Neural progenitor cell (in vitro differentiated cells): ENCODE measurements around the gene GMCL1. TPM values are rescaled to one million over a fixed set of nuclear protein-coding genes. Genes with fewer than 3 reads are reported as not detected.
A peak's percentile ranks its signal among the peaks of the same experiment; 100 is the strongest.

Experiments used
- DNase-seq: peaks from one replicate; pipeline ENCODE4 v3.0.0-alpha.2; 2016; ENCODE audit warnings: low spot score
- H2AFZ ChIP-seq: fragments of 200-600 bp; sonication (generic); replicated peaks from 2 replicates; pipeline ENCODE4 v1.6.1; 2016; ENCODE audit warnings: antibody characterized with exemption
- H3F3A ChIP-seq: fragments of 200-600 bp; sonication (generic); 2 replicates; pipeline ENCODE4 v1.6.1; 2016; ENCODE audit warnings: antibody characterized with exemption, low read depth
- H3K27ac ChIP-seq: fragments of 200-600 bp; sonication (generic); 2 replicates; pipeline ENCODE4 v1.5.1; 2016; ENCODE audit warnings: mild to moderate bottlenecking
- H3K27me3 ChIP-seq: fragments of 200-600 bp; sonication (generic); 2 replicates; pipeline ENCODE4 v1.6.1; 2016; ENCODE audit warnings: mild to moderate bottlenecking, moderate library complexity
- H3K36me3 ChIP-seq: fragments of 200-600 bp; sonication (generic); 2 replicates; pipeline ENCODE4 v1.5.1; 2016
- H3K4me1 ChIP-seq: fragments of 200-600 bp; sonication (generic); 2 replicates; pipeline ENCODE4 v1.6.1; 2016; ENCODE audit warnings: mixed run types
- H3K4me2 ChIP-seq: fragments of 200-600 bp; sonication (generic); 2 replicates; pipeline ENCODE4 v1.6.1; 2016
- H3K4me3 ChIP-seq: fragments of 200-600 bp; sonication (generic); 2 replicates; pipeline ENCODE4 v1.5.1; 2016
- H3K79me2 ChIP-seq: fragments of 200-600 bp; sonication (generic); 2 replicates; pipeline ENCODE4 v1.6.1; 2016; ENCODE audit warnings: low read depth
- H3K9ac ChIP-seq: fragments of 200-600 bp; sonication (generic); 2 replicates; pipeline ENCODE4 v1.6.1; 2016
- H3K9me3 ChIP-seq: fragments of 200-600 bp; sonication (generic); 2 replicates; pipeline ENCODE4 v1.5.1; 2016; ENCODE audit warnings: low read depth
- H4K20me1 ChIP-seq: fragments of 200-600 bp; sonication (generic); 2 replicates; pipeline ENCODE4 v1.6.1; 2016; ENCODE audit warnings: low read depth
- H3K27ac Mint-ChIP-seq: 3 replicates; pipeline ENCODE4 v1.8.0; 2021; ENCODE audit warnings: mixed read lengths
- H3K27me3 Mint-ChIP-seq: 2 replicates; pipeline ENCODE4 v1.8.0; 2022; ENCODE audit warnings: low read depth, mild to moderate bottlenecking, inconsistent platforms, moderate library complexity, mixed read lengths; ENCODE audit not compliant: insufficient read depth
- H3K36me3 Mint-ChIP-seq: 3 replicates; pipeline ENCODE4 v1.8.0; 2021; ENCODE audit warnings: mixed read lengths
- H3K4me1 Mint-ChIP-seq: 3 replicates; pipeline ENCODE4 v1.8.0; 2021; ENCODE audit warnings: mixed read lengths
- H3K4me3 Mint-ChIP-seq: 3 replicates; pipeline ENCODE4 v1.8.0; 2021; ENCODE audit warnings: mild to moderate bottlenecking, moderate library complexity, mixed read lengths
- H3K9me3 Mint-ChIP-seq: 3 replicates; pipeline ENCODE4 v1.8.0; 2020; ENCODE audit warnings: mixed read lengths
- EZH2 ChIP-seq: fragments of 200-600 bp; sonication (generic); IDR thresholded peaks from 2 replicates; pipeline ENCODE4 v1.6.1; 2017; ENCODE audit warnings: antibody characterized with exemption, mild to moderate bottlenecking, moderate library complexity
- EZH2phosphoT487 ChIP-seq: fragments of 200-600 bp; sonication (generic); IDR thresholded peaks from 2 replicates; pipeline ENCODE4 v1.6.1; 2017; ENCODE audit warnings: antibody characterized with exemption
- total RNA-seq: library from RNA; depleted of rRNA; stranded (reverse); fragments of >200 nt; gene quantifications from 2 replicates; pipeline ENCODE4 v1.2.3, GENCODE V29; 2015; ENCODE audit warnings: low replicate concordance
- TF ChIP-seq, protein P1 (sequence below): fragments of 200-600 bp; sonication (generic); IDR thresholded peaks from 2 replicates; pipeline ENCODE4 v1.5.1; 2017; ENCODE audit warnings: antibody characterized with exemption, mild to moderate bottlenecking

Gene GMCL1
- total RNA-seq, 1 donor from 2014 or later = 23.1 TPM

DNA sequence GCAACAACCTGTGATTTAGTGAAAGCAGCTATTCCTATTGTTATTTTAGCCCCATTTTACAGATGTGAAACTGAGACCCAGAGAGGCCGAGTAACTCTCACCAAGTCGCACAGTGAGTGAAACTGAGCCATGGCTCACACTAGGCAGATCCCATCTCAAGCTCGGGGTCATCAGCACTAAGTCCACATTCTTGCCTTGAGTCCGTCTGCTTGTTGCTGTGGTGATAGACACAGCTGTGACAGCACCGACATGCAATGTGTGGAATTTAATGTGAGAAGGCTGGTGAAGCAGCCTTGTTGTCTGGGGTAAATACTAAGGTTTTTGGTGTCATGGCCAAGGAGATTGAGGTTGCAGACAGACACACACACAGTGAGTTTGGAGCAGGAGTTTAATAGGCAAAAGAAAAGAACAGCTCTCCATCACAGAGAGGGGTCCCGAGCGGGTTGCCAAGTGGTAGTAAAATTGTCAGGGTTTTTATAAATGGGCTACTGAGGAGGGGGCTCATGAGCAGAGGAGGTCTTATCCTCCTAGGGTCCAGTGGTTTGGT, 40.2 kb upstream of the GMCL1 start:
- no peaks in the 10 kb centered on the region for H3K9me3 ChIP-seq
- peaks cover 6% of the 10 kb centered on the region for H3F3A ChIP-seq
- H3K79me2 ChIP-seq = no peaks in the 10 kb centered on the region
- TF ChIP-seq, protein P1, sequence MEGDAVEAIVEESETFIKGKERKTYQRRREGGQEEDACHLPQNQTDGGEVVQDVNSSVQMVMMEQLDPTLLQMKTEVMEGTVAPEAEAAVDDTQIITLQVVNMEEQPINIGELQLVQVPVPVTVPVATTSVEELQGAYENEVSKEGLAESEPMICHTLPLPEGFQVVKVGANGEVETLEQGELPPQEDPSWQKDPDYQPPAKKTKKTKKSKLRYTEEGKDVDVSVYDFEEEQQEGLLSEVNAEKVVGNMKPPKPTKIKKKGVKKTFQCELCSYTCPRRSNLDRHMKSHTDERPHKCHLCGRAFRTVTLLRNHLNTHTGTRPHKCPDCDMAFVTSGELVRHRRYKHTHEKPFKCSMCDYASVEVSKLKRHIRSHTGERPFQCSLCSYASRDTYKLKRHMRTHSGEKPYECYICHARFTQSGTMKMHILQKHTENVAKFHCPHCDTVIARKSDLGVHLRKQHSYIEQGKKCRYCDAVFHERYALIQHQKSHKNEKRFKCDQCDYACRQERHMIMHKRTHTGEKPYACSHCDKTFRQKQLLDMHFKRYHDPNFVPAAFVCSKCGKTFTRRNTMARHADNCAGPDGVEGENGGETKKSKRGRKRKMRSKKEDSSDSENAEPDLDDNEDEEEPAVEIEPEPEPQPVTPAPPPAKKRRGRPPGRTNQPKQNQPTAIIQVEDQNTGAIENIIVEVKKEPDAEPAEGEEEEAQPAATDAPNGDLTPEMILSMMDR = no peak
- TF ChIP-seq EZH2phosphoT487 (no peak), EZH2 (no peak)
- no peak overlapping the region for H3K4me2 ChIP-seq
- peak overlapping the region; percentile 90 for H2AFZ ChIP-seq
- no peaks in the 10 kb centered on the region for H3K36me3 Mint-ChIP-seq
- peak overlapping the region; percentile 13 for H3K4me3 Mint-ChIP-seq
- H4K20me1 ChIP-seq = no peaks in the 10 kb centered on the region
- no peaks in the 10 kb centered on the region for H3K27me3 Mint-ChIP-seq
- H3K27me3 ChIP-seq = no peaks in the 10 kb centered on the region
- no peak overlapping the region for H3K4me3 ChIP-seq
- H3K9me3 Mint-ChIP-seq = no peaks in the 10 kb centered on the region
- H3K4me1 Mint-ChIP-seq = peaks cover 23% of the 10 kb centered on the region
- H3K4me1 ChIP-seq = peaks cover 22% of the 10 kb centered on the region
- H3K9ac ChIP-seq = no peak overlapping the region
- H3K27ac ChIP-seq = no peak overlapping the region
- no peaks in the 10 kb centered on the region for H3K36me3 ChIP-seq
- H3K27ac Mint-ChIP-seq = peak overlapping the region; percentile 98
- no peak for DNase-seq

DNA sequence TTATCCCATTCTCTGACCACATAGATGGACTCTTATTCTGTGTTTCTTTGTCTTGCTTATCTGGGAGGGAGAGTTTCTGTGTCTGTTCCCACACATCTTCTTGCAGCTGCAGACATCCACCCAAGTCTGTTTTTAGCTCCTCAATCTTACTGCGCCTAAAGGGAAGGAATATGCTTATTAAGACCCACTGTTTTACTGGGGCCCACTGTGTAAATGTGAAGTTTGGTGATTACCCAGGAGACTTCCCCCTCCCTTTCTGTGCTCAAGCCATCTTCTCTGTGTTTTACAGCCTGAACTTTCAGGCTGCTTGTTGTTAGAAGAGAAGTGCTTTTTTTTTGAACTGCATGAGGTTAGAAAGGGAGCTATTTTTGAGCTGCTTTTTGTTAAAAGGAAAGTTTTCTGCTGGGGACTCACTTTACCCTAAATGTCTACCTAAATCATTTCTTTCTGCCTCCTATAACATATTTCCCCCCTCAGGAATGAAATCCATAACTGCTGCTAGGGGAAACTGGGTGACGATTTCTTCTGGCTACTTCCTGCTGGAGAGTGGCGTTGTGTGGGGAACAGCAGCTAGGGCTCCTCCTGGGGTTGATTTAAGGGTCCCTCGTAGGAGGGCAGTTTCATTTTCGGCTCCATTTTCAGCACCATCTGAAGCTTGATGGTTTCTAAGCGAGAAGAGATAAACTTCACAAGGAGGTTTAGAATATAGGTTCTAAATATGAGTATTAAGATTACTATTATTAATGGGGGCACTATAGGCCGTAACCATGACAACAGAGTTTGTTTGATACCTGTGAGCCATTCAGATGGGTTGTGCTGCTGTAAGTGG, 39.5 kb upstream of the GMCL1 start:
- peak overlapping the region; percentile 31 for H3K4me2 ChIP-seq
- peak overlapping the region; percentile 90 for H2AFZ ChIP-seq
- DNase-seq = no peak
- TF ChIP-seq EZH2phosphoT487 = no peak
- TF ChIP-seq EZH2 = no peak
- TF ChIP-seq, protein P1 = no peak
- Mint-ChIP-seq H3K36me3 (no peaks in the 10 kb centered on the region), H3K4me1 (peaks cover 23% of the 10 kb centered on the region), H3K27ac (peak overlapping the region; percentile 98), H3K4me3 (peak overlapping the region; percentile 13), H3K9me3 (no peaks in the 10 kb centered on the region), H3K27me3 (no peaks in the 10 kb centered on the region)
- no peak overlapping the region for H3K4me3 ChIP-seq
- H3K27me3 ChIP-seq = no peaks in the 10 kb centered on the region
- no peaks in the 10 kb centered on the region for H3K36me3 ChIP-seq
- H3K27ac ChIP-seq = no peak overlapping the region
- H3F3A ChIP-seq = peaks cover 6% of the 10 kb centered on the region
- H4K20me1 ChIP-seq = no peaks in the 10 kb centered on the region
- H3K4me1 ChIP-seq = peaks cover 24% of the 10 kb centered on the region
- H3K79me2 ChIP-seq = no peaks in the 10 kb centered on the region
- H3K9ac ChIP-seq = peak overlapping the region; percentile 9
- no peaks in the 10 kb centered on the region for H3K9me3 ChIP-seq

DNA sequence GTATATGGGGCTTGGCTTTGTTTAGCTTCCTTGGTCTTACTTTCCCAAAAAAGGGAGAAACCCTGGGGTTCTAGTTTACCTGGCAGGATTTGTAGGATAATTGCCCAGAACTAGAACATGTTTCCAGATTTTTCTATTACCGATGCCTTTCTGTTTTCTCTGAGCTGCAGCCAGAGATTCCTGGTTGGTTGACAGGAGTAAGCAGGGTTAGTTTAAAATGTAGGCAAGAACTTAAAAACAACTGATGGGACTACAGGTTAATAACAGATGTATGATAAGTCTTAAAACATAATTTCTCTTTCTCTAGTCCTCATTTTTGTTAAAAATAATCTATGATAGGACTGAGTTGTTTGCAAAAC, 38.9 kb upstream of the GMCL1 start:
- Histone ChIP-seq H3K9ac (no peak overlapping the region), H3K9me3 (no peaks in the 10 kb centered on the region), H3K79me2 (no peaks in the 10 kb centered on the region), H4K20me1 (no peaks in the 10 kb centered on the region), H3K27ac (no peak overlapping the region), H3K27me3 (no peaks in the 10 kb centered on the region), H3K4me1 (peaks cover 24% of the 10 kb centered on the region), H3K36me3 (no peaks in the 10 kb centered on the region), H3K4me2 (no peak overlapping the region), H3F3A (peaks cover 6% of the 10 kb centered on the region), H3K4me3 (no peak overlapping the region), H2AFZ (peak overlapping the region; percentile 90)
- Mint-ChIP-seq H3K9me3 (no peaks in the 10 kb centered on the region), H3K27me3 (no peaks in the 10 kb centered on the region), H3K36me3 (no peaks in the 10 kb centered on the region), H3K4me3 (no peak overlapping the region), H3K27ac (no peak overlapping the region), H3K4me1 (peaks cover 23% of the 10 kb centered on the region)
- no peak for DNase-seq
- TF ChIP-seq, protein P1 = no peak
- no peak for TF ChIP-seq EZH2phosphoT487
